NCI-H460 (cell line): Measurements from ENCODE around the gene CEP162. TPM values are rescaled to one million over a fixed set of nuclear protein-coding genes. Genes with fewer than 3 reads are reported as not detected.
"Not testable (repeated sequence)": the region's sequence is repeated elsewhere in the genome, so short reads cannot be mapped to it uniquely, and the experiment has no call there.

Experiments used
- DNase-seq: peaks from one replicate; pipeline ENCODE4 v3.0.0-alpha.2; 2016; ENCODE audit warnings: low read depth; ENCODE audit errors: extremely low read depth
- total RNA-seq: library from RNA; depleted of rRNA; stranded (reverse); fragments of >200 nt; shearing (Covaris generic); gene quantifications from 2 replicates; pipeline ENCODE4 v1.2.3, GENCODE V29; 2014; rRNA removed

The CEP162 gene
- total RNA-seq, 1 experiment from 2014 or later, result 3.0 TPM

DNA sequence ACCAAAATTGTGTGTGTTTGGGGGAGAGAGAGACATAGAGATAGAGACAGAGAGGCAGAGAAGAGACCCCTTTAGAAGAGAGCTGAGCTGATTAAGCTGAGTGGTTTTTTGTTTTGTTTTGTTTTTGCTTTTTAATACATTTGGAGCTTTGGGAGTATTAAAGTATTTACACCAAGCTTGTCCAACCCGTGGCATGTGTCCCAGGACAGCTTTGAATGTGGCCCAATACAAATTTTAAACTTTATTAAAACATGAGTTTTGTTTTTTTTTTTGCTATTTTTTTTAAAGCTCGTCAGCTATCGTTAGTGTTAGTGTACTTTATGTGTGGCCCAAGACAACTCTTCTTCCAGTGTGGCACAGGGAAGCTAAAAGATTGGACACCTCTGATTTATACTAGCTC, 137.9 kb downstream of the CEP162 start:
- no peak for DNase-seq

GRCh38 chr6:84089081-84089480, 138.4 kb downstream of the CEP162 start:
- no peak for DNase-seq

GRCh38 chr6:84086545-84087429, 140.7 kb downstream of the CEP162 start:
- DNase-seq, result no peak

DNA sequence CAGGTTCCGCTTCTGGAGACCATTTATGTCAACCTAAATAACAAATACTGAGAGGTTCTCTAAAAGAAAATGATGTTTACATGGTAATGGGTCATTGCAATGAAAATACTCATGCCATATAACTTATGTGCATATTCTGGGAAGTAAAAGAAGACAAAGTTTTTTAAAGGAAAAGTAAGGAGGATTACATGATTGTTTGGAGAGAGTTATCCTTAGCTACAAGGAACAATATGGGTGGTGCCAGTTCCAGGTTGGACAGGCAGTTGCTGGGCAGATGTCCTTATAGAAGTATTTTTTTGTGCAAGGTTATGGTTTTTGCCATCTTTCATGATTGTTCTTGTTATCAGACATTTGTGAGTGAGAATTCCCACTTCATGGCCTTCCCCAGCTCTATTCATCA, 141.4 kb downstream of the CEP162 start:
- no peak for DNase-seq

GRCh38 chr6:84084705-84085104, 142.7 kb downstream of the CEP162 start:
- not testable (repeated sequence) for DNase-seq

DNA sequence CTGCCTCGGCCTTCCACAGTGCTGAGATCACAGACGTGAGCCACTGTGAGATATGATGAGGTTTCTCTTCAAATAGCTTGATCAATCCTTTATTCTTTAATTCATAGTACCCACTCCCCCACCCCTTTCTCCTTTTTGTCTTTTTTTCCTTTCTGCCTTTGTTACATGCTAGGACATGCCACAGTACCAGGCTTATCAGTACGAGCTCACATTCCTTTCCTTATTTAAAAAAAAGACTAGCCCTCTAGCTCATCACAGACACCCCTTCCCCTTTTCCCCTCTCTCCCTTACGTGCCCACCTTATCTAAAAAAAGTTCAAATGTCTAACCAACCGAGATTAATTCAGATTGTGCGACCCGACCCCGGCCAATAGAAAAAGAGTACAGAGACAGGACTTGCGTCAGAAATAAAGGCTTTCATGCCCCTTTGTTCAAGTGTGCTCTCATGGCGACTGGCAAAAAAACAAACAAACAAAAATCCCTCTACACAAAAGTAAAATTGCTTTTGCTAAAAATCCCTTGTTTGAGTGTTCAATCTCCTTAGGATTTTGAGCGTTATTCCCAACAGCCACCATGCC, 144.7 kb downstream of the CEP162 start:
- DNase-seq, result no peak

GRCh38 chr6:84081222-84081621, 146.2 kb downstream of the CEP162 start:
- no peak for DNase-seq

- DNase-seq, result no peak
Observed at GRCh38 chr6:84078335-84078734, 149.1 kb downstream of the CEP162 start.

DNA sequence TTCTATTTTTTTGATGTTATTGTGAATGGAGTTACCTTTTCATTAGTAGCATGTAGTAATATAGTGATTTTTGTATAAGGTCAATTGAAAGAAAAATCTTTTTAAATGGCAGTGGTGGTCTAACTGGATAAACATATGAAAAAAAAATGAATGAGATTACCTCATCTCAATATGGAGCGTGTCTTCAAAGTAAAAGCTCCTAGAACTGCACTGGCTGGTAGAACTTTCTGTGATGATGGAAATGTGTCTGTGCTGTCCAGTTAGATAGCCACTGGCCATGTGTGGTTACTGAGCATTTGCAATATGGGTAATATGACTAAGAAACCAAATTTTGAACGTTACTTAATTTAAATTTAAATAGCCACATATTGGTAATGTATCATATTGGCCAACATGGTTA, 149.8 kb downstream of the CEP162 start:
- DNase-seq, result no peak

DNA sequence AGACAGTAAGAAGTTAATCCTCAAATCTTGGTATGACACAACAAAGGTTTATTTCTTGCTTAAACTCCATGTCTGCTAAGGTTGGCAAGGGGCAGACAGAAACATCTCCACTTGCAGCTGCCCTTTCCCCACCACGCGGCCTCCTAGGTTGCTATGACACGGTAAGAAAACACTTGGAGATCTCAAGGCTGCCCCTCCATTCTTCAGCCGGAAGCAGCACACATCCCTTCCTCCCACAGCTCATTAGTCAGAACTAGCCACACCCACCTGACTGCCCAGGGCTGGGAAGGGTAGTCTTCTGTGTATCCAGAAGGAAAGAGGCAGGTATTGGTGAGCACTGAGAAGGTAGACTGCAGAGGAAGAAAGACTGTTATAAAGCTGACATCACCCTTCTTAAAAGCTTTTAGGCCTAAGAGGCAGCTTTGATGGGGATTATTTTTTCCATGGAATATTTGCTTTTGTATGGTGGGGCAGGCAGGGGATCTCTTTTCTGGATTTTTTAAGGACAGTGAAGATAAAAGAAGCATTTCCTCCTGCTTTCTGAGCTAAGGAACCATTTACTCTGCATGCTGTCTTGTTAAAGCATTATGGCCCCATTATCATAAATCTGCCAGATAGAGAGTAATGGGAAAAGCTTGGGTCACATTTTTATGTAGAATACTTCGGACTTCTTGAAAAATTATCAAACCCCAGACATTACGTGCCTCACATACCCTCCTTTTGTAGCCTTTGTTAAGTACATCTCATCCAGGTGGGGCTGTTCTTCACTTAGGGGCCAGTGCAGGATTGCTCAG, 152.3 kb downstream of the CEP162 start:
- DNase-seq, result no peak

Other genes starting within 250 kb of the CEP162 start
- 0.87 and 0.95 TPM in 2 replicates for gene MRAP2, start 193.9 kb downstream of the CEP162 start, total RNA-seq